GM18505 (cell line): ENCODE results near the gene PVALB.

Source experiments
- ATAC-seq: cut with Tn5 transposase; IDR thresholded peaks from one replicate; pipeline ENCODE4 v1.9.1; 2021; ENCODE audit not compliant: unreplicated experiment
- POLR2A ChIP-seq: IDR thresholded peaks from 4 replicates; pipeline ENCODE4 v1.6.1; 2011; ENCODE audit warnings: borderline replicate concordance; ENCODE audit not compliant: insufficient read depth, insufficient read length; ENCODE audit errors: extremely low read depth

Gene PVALB

GRCh38 chr22:36787204-36787988, 29.4 kb downstream of the PVALB start:
- ATAC-seq = no peak
- no peak for TF ChIP-seq POLR2A

GRCh38 chr22:36783743-36784142, 33.1 kb downstream of the PVALB start:
- TF ChIP-seq POLR2A = no peak
- no peak for ATAC-seq

GRCh38 chr22:36781656-36782627, 34.9 kb downstream of the PVALB start:
- TF ChIP-seq POLR2A = no peak
- peak; percentile 58 for ATAC-seq

GRCh38 chr22:36778020-36778419, 38.8 kb downstream of the PVALB start:
- ATAC-seq = no peak
- no peak for TF ChIP-seq POLR2A

GRCh38 chr22:36776722-36777121, 40.1 kb downstream of the PVALB start:
- no peak for TF ChIP-seq POLR2A
- no peak for ATAC-seq

- TF ChIP-seq POLR2A = peak; percentile 57
- ATAC-seq = peak; percentile 84
Measured at GRCh38 chr22:36775964-36776669, 40.7 kb downstream of the PVALB start, which contains the start of gene IFT27. TSS of gene IFT27 (minus strand) at chr22:36776119. CDS start at chr22:36775707, 412 bp downstream.

GRCh38 chr22:36775586-36775963, 41.3 kb downstream of the PVALB start:
- ATAC-seq = no peak

GRCh38 chr22:36773935-36774334, 42.9 kb downstream of the PVALB start:
- TF ChIP-seq POLR2A = no peak
- no peak for ATAC-seq

More at GRCh38 chr22:36775586-36775963, 41.3 kb downstream of the PVALB start:
- no peak for TF ChIP-seq POLR2A

- no peak for ATAC-seq
- no peak for TF ChIP-seq POLR2A
Measured at GRCh38 chr22:36772451-36772850, 44.4 kb downstream of the PVALB start.

- no peak for ATAC-seq
- TF ChIP-seq POLR2A = no peak
Measured at GRCh38 chr22:36771356-36772063, 45.3 kb downstream of the PVALB start.

GRCh38 chr22:36770513-36771231, 46.2 kb downstream of the PVALB start:
- TF ChIP-seq POLR2A = no peak
- no peak for ATAC-seq
